Neutrophil (primary cell): ENCODE data around the gene NPAS1.

Experiments used
- H3K27ac ChIP-seq: fragments of 200-600 bp; sonication (generic); 2 replicates; pipeline ENCODE4 v1.5.1; 2016; ENCODE audit warnings: mild to moderate bottlenecking, moderate library complexity
- H3K27me3 ChIP-seq: fragments of 200-600 bp; sonication (generic); 2 replicates; pipeline ENCODE4 v1.6.0; 2016; ENCODE audit warnings: mild to moderate bottlenecking
- H3K36me3 ChIP-seq: fragments of 200-600 bp; sonication (generic); 2 replicates; pipeline ENCODE4 v1.5.1; 2017
- H3K4me1 ChIP-seq, 2 experiments: fragments of 200-600 bp in 1 of 2; sonication (generic) in 1 of 2; 1 replicate in 1 of 2; 2 replicates in 1 of 2; pipeline versions ENCODE4 v1.5.1 to v1.6.1; 2013 to 2016; ENCODE audit warnings: low read depth in 1 of 2, low read length in 1 of 2, mild to moderate bottlenecking in 1 of 2, moderate library complexity in 1 of 2; ENCODE audit not compliant: control insufficient read depth in 1 of 2, insufficient read depth in 1 of 2
- H3K4me3 ChIP-seq, 2 experiments: fragments of 200-600 bp in 1 of 2; sonication (generic) in 1 of 2; 1 replicate in 1 of 2; 2 replicates in 1 of 2; pipeline ENCODE4 v1.5.1; 2013 to 2016; ENCODE audit warnings: low read depth in 1 of 2, low read length in 1 of 2, mild to moderate bottlenecking in 1 of 2, moderate library complexity in 1 of 2
- H3K9me3 ChIP-seq: fragments of 200-600 bp; sonication (generic); 2 replicates; pipeline ENCODE4 v1.5.1; 2016
- CTCF ChIP-seq: fragments of 200-600 bp; sonication (generic); IDR thresholded peaks from 2 replicates; pipeline ENCODE4 v1.5.1; 2016; ENCODE audit warnings: antibody characterized with exemption

NPAS1 gene

GRCh38 chr19:47069795-47070194 lies 50.2 kb downstream of the NPAS1 start:
- H3K36me3 ChIP-seq, result peaks cover 84% of the 10 kb centered on the region
- no peaks in the 10 kb centered on the region for H3K9me3 ChIP-seq
- no peak for TF ChIP-seq CTCF
- H3K27ac ChIP-seq, result no peak overlapping the region
- H3K4me1 ChIP-seq, result peaks cover 12 to 13% of the 10 kb centered on the region in 2 experiments
- no peak overlapping the region for H3K4me3 ChIP-seq
- H3K27me3 ChIP-seq, result no peaks in the 10 kb centered on the region

- H3K36me3 ChIP-seq, result peaks cover 75% of the 10 kb centered on the region
- H3K4me1 ChIP-seq, result peaks cover 22% of the 10 kb centered on the region in 2 experiments
- TF ChIP-seq CTCF, result no peak
- no peak overlapping the region for H3K4me3 ChIP-seq
- no peak overlapping the region for H3K27ac ChIP-seq
- no peaks in the 10 kb centered on the region for H3K27me3 ChIP-seq
- H3K9me3 ChIP-seq, result no peaks in the 10 kb centered on the region
These were observed 51.1 kb downstream of the NPAS1 start for GRCh38 chr19:47070756-47071155.

- Histone ChIP-seq H3K27me3 (no peaks in the 10 kb centered on the region), H3K4me3 (no peak overlapping the region), H3K4me1 (peaks cover 29 to 30% of the 10 kb centered on the region in 2 experiments), H3K36me3 (peaks cover 66% of the 10 kb centered on the region), H3K9me3 (no peaks in the 10 kb centered on the region), H3K27ac (no peak overlapping the region)
- no peak for TF ChIP-seq CTCF
These were observed 52.1 kb downstream of the NPAS1 start for GRCh38 chr19:47071731-47072130.

- H3K4me1 ChIP-seq, result peaks cover 29 to 30% of the 10 kb centered on the region in 2 experiments
- peaks cover 65% of the 10 kb centered on the region for H3K36me3 ChIP-seq
- H3K9me3 ChIP-seq, result no peaks in the 10 kb centered on the region
- no peak overlapping the region for H3K27ac ChIP-seq
- no peaks in the 10 kb centered on the region for H3K27me3 ChIP-seq
- no peak for TF ChIP-seq CTCF
- H3K4me3 ChIP-seq, result no peak overlapping the region
These were observed 52.7 kb downstream of the NPAS1 start for GRCh38 chr19:47072323-47072722.

GRCh38 chr19:47073574-47073973 lies 53.9 kb downstream of the NPAS1 start:
- no peaks in the 10 kb centered on the region for H3K27me3 ChIP-seq
- no peak for TF ChIP-seq CTCF
- H3K4me1 ChIP-seq, result peaks cover 29 to 30% of the 10 kb centered on the region in 2 experiments
- peaks cover 58% of the 10 kb centered on the region for H3K36me3 ChIP-seq
- H3K9me3 ChIP-seq, result no peaks in the 10 kb centered on the region
- peak overlapping the region; percentile 85 for H3K27ac ChIP-seq
- H3K4me3 ChIP-seq, result no peak overlapping the region

- H3K9me3 ChIP-seq, result no peaks in the 10 kb centered on the region
- peaks cover 29 to 30% of the 10 kb centered on the region in 2 experiments for H3K4me1 ChIP-seq
- peak overlapping the region; percentile 31 to 49 for H3K4me3 ChIP-seq
- peaks cover 51% of the 10 kb centered on the region for H3K36me3 ChIP-seq
- peak overlapping the region; percentile 85 for H3K27ac ChIP-seq
- H3K27me3 ChIP-seq, result no peaks in the 10 kb centered on the region
- no peak for TF ChIP-seq CTCF
These were observed 55.0 kb downstream of the NPAS1 start for GRCh38 chr19:47074621-47075020.
